GM19239 (cell line): ENCODE data around the gene SEPTIN2.
A peak's percentile ranks its signal among the peaks of the same experiment; 100 is the strongest.
"Not testable (repeated sequence)": the region's sequence is repeated elsewhere in the genome, so short reads cannot be mapped to it uniquely, and the experiment has no call there.

ENCODE experiments used
- DNase-seq: peaks from one replicate; pipeline ENCODE4 v3.0.0; 2011; ENCODE audit warnings: low spot score; ENCODE audit not compliant: insufficient read length
- FAIRE-seq: peaks from 2 replicates; lab custom pipeline; 2011; peaks lifted over from hg19 to GRCh38; lab: Jason Lieb, UNC

SEPTIN2 gene

GRCh38 chr2:241373446-241373845 is 57.7 kb downstream of the SEPTIN2 start:
- no peak for FAIRE-seq
- DNase-seq, result no peak

- FAIRE-seq, DNase-seq: not testable (repeated sequence)
Observed at GRCh38 chr2:241373906-241374305, 58.2 kb downstream of the SEPTIN2 start.

- no peak for DNase-seq
- FAIRE-seq, result no peak
Observed at GRCh38 chr2:241375300-241375699, 59.6 kb downstream of the SEPTIN2 start.

- FAIRE-seq, result no peak
- DNase-seq, result no peak
Observed at GRCh38 chr2:241376808-241377207, 61.1 kb downstream of the SEPTIN2 start.

GRCh38 chr2:241378816-241379215 is 63.1 kb downstream of the SEPTIN2 start:
- DNase-seq (no peak), FAIRE-seq (no peak)

GRCh38 chr2:241379481-241380480 is 64.1 kb downstream of the SEPTIN2 start:
- FAIRE-seq, result no peak
- no peak for DNase-seq

- DNase-seq (no peak), FAIRE-seq (no peak)
Observed at GRCh38 chr2:241381872-241382271, 66.1 kb downstream of the SEPTIN2 start.

GRCh38 chr2:241385450-241385849 is 69.7 kb downstream of the SEPTIN2 start:
- not testable (repeated sequence) for FAIRE-seq, DNase-seq

GRCh38 chr2:241386519-241386918 is 70.8 kb downstream of the SEPTIN2 start:
- FAIRE-seq, result no peak
- no peak for DNase-seq

GRCh38 chr2:241389697-241390096 is 74.0 kb downstream of the SEPTIN2 start:
- FAIRE-seq (no peak), DNase-seq (no peak)

- peak; percentile 36 for DNase-seq
- peak; percentile 84 for FAIRE-seq
Observed at GRCh38 chr2:241390301-241391206, 74.8 kb downstream of the SEPTIN2 start.

GRCh38 chr2:241391892-241392665 is 76.4 kb downstream of the SEPTIN2 start:
- FAIRE-seq (no peak), DNase-seq (peak; percentile 15)

GRCh38 chr2:241392753-241393152 is 77.0 kb downstream of the SEPTIN2 start:
- not testable (repeated sequence) for DNase-seq, FAIRE-seq

GRCh38 chr2:241393524-241394196 is 77.9 kb downstream of the SEPTIN2 start:
- no peak for DNase-seq

GRCh38 chr2:241396809-241397208 is 81.1 kb downstream of the SEPTIN2 start:
- DNase-seq, FAIRE-seq: not testable (repeated sequence)

More at GRCh38 chr2:241393524-241394196, 77.9 kb downstream of the SEPTIN2 start:
- peak; percentile 26 for FAIRE-seq

- no peak for DNase-seq
- no peak for FAIRE-seq
Observed at GRCh38 chr2:241399941-241400922, 84.5 kb downstream of the SEPTIN2 start.
